Measurements from ENCODE around the gene CIITA.

Gene CIITA

GRCh38 chr16:10859658-10860057 is 17.3 kb upstream of the CIITA start:
- no peak for TF ChIP-seq CTCF (IDR thresholded peaks at IDR 0.05; ENCODE audit: control extremely low read depth, extremely low read depth, low read depth, missing control alignments)
- ChIA-PET POLR2A (no interaction called here), CTCF (interaction anchor here (0.7 to 3.0 kb wide), 2 partner anchors 12 to 59 kb away, joined by 3 to 8 read pairs; no protein-coding TSS in a partner anchor)
- DNase-seq (ENCODE audit: extremely low spot score) = no peak

DNA sequence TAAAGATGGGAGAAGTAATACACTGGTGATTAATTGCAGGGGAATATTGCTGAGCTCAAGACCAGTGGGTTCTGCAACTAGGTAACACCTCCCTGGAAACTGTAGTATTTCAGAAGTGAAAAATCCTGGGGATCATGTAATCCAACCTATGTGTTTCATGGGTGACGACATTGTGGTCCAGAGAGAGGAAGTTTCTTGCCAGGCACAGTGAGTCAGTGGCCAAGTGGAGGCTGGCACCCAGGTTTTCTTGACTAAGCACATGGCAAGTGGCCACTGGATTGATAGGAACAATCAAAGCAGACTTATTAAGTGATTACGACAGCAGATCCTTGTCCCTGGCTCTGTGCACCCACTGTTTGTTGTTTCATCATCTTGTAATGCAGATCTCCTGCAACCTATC is 14.6 kb upstream of the CIITA start:
- ChIA-PET CTCF (interaction anchor here (1.1 to 3.0 kb wide), 3 partner anchors 11 to 56 kb away, joined by 3 to 8 read pairs (median 8); no protein-coding TSS in a partner anchor), POLR2A (no interaction called here)
- no peak for DNase-seq (ENCODE audit: extremely low spot score)
- no peak for TF ChIP-seq CTCF (IDR thresholded peaks at IDR 0.05; ENCODE audit: control extremely low read depth, extremely low read depth, low read depth, missing control alignments)

DNA sequence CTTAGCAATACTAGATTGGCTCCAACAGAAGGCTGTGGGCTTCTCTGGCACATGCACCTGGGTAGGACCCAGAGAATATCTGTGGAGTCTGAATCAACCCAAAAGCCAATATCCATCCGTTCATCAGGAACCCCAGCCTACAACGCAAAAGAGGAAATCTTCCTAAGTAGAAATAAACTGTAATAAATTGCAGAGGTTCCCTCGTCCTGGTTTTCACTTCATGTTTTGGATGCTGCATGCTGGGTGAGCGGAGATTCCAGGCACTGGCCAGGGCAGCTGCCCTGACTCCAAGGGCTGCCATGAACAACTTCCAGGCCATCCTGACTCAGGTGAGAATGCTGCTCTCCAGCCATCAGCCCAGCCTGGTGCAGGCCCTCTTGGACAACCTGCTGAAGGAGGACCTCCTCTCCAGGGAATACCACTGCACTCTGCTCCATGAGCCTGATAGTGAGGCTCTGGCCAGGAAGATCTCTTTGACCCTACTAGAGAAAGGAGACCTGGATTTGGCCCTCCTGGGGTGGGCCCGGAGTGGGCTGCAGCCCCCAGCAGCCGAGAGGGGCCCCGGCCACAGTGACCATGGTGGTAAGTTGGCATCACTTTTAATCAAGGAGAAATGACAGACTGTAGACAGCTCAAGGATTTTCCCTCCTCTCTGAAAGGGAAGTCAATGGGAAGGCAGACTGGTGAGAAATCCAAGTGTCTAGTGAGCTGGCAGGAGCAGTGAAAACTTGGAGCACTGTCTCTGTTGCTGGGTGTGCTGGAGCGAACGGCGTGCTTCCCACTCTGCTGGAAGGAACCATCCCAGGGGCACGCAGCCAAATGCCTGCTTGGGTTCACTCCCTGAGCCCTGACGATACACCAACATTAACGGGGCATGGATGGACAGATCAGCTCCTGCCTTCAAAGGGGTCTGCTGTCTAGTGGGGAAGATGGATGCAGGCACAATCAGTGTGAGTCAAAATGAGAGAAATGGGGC is 10.7 kb upstream of the CIITA start:
- CTCF ChIA-PET = interaction anchor here (1.2 kb wide), 1 partner anchor 53 kb away, joined by 3 read pairs; no protein-coding TSS in a partner anchor
- DNase-seq (ENCODE audit: extremely low spot score) = no peak
- POLR2A ChIA-PET = interaction anchor here (0.6 kb wide), 3 partner anchors 15 to 113 kb away, joined by 3 to 4 read pairs (median 4); no protein-coding TSS in a partner anchor
- no peak for TF ChIP-seq CTCF (IDR thresholded peaks at IDR 0.05; ENCODE audit: control extremely low read depth, extremely low read depth, low read depth, missing control alignments)

GRCh38 chr16:10867199-10867598 is 9.8 kb upstream of the CIITA start:
- no peak for DNase-seq (ENCODE audit: extremely low spot score)
- TF ChIP-seq CTCF (IDR thresholded peaks at IDR 0.05; ENCODE audit: control extremely low read depth, extremely low read depth, low read depth, missing control alignments) = no peak
- CTCF ChIA-PET = interaction anchor here (1.2 to 1.5 kb wide), 2 partner anchors 28 to 54 kb away, joined by 3 to 4 read pairs; no protein-coding TSS in a partner anchor
- POLR2A ChIA-PET = interaction anchor here (0.6 kb wide), 1 partner anchor 114 kb away, joined by 3 read pairs; no protein-coding TSS in a partner anchor

DNA sequence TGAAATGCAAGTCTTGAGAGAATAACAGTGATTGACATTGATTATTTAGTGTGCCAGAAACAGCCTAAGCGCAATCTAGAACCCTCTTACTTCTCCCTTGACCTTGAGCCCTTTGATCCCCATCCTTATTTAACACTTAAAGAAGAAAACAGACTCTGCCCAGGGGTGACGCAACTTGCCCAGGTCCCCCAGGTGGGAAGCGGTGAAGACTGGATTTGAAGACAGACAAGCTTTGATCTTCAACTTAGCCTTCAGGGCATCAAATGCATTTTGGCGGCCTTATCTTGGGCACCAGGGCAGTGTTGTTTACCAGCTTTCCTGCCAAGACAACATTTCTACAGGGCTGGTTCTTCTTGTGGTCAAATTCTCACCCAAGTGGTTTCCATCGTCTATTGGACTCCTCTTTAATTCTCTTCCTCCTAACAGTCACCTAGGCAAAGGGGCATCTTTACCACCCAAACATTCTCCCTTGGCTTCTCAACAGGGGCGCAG is 8.9 kb upstream of the CIITA start:
- no peak for DNase-seq (ENCODE audit: extremely low spot score)
- CTCF ChIA-PET = interaction anchor here (1.1 to 1.6 kb wide), 4 partner anchors 10 to 42 kb away, joined by 3 to 6 read pairs (median 4); no protein-coding TSS in a partner anchor
- POLR2A ChIA-PET = interaction anchor here (0.6 to 1.1 kb wide), 2 partner anchors 27 to 131 kb away, joined by 3 to 4 read pairs; no protein-coding TSS in a partner anchor
- no peak for TF ChIP-seq CTCF (IDR thresholded peaks at IDR 0.05; ENCODE audit: control extremely low read depth, extremely low read depth, low read depth, missing control alignments)
